Liver (tissue), 3 donors: ENCODE results near the gene VPS25.
A peak's percentile ranks its signal among the peaks of the same experiment; 100 is the strongest.

Experiments used
- CTCF ChIP-seq: fragments of 150-350 bp; IDR thresholded peaks from 2 replicates; pipeline ENCODE4 v1.5.1; 2017; ENCODE audit warnings: improper control_type of control experiment, low read depth, low read length; ENCODE audit not compliant: missing input control
- MAX ChIP-seq: IDR thresholded peaks from 2 replicates; pipeline ENCODE4 v1.6.1; 2016; ENCODE audit warnings: antibody characterized with exemption
- REST ChIP-seq: IDR thresholded peaks from 2 replicates; pipeline ENCODE4 v1.6.1; 2016; ENCODE audit warnings: antibody characterized with exemption, mild to moderate bottlenecking
- TAF1 ChIP-seq: conservative IDR thresholded peaks from 2 replicates; pipeline ENCODE4 v1.6.1; 2016; ENCODE audit warnings: antibody characterized with exemption, mild to moderate bottlenecking
- YY1 ChIP-seq: IDR thresholded peaks from 2 replicates; pipeline ENCODE4 v1.6.1; 2016; ENCODE audit warnings: antibody characterized with exemption, mild to moderate bottlenecking
- donor health status: healthy.
- donor health status: healthy.

- TF ChIP-seq YY1 (no peak), CTCF (peak; percentile 6), REST (peak; percentile 61), MAX (no peak), TAF1 (no peak)
These were observed 12.3 kb upstream of the VPS25 start, which contains the start of gene RAMP2 for GRCh38 chr17:42760652-42761581.
